ENCODE measurements around the gene LFNG.

DNA sequence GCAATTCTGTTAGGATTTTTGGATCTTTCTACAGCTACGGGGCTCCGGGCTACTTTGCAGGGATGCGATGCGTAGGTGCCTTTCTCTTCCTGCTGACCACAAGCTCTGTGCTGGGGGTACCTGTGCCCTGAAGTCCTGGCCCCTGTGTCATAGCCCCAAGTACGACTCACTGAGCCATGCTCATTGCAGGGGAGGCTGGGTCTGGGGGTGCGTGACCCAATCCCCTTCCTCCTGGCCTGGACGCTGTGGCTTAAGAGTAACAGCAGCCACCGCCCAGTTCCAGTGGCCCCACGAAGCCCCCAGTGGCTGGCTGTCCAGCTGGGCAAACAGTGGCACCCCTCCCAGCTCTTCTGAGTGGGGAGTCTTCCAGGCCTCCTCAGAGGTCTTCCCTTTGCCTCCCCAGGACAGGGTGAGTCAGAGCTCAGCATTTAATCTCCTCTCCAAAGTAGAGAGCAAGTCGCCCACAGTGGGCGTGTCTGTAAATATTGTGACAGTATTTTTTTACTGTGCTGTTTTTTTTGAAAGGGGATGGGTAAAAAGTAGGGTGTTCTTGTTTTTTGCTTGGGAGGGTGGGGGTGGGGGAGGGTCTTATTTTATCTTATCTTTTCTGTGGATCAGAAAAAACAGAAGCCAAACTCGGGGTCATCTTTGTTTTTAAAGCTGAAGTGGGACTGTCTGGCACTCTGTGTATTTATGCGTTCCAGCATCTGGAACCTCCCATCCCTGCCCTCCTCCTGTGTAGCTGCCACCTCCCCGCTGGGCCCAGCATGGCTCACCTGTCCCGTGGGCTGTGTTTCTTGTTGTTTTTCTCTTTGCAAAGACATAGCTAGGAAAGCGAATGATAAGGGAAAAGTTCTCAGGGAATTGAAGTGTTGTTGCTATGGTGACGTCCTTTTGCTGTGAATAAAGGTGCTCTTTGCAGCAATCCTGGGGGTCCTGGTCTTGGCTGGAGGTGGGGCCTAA, 8.2 kb downstream of the LFNG start:
- TF ChIP-seq, protein P1, sequence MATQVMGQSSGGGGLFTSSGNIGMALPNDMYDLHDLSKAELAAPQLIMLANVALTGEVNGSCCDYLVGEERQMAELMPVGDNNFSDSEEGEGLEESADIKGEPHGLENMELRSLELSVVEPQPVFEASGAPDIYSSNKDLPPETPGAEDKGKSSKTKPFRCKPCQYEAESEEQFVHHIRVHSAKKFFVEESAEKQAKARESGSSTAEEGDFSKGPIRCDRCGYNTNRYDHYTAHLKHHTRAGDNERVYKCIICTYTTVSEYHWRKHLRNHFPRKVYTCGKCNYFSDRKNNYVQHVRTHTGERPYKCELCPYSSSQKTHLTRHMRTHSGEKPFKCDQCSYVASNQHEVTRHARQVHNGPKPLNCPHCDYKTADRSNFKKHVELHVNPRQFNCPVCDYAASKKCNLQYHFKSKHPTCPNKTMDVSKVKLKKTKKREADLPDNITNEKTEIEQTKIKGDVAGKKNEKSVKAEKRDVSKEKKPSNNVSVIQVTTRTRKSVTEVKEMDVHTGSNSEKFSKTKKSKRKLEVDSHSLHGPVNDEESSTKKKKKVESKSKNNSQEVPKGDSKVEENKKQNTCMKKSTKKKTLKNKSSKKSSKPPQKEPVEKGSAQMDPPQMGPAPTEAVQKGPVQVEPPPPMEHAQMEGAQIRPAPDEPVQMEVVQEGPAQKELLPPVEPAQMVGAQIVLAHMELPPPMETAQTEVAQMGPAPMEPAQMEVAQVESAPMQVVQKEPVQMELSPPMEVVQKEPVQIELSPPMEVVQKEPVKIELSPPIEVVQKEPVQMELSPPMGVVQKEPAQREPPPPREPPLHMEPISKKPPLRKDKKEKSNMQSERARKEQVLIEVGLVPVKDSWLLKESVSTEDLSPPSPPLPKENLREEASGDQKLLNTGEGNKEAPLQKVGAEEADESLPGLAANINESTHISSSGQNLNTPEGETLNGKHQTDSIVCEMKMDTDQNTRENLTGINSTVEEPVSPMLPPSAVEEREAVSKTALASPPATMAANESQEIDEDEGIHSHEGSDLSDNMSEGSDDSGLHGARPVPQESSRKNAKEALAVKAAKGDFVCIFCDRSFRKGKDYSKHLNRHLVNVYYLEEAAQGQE (IDR thresholded peaks at IDR 0.05; ENCODE audit: insufficient read depth in 1 of 2, low read depth in 2 of 2, low read length in 2 of 2), result no peak
- no peak for TF ChIP-seq POLR2AphosphoS5 (IDR thresholded peaks at IDR 0.05; ENCODE audit: low read depth, low read length)
- no peak for TF ChIP-seq TAF1 (IDR thresholded peaks at IDR 0.05; ENCODE audit: borderline replicate concordance, insufficient read depth, low read length)
- no peak for TF ChIP-seq SIN3A (IDR thresholded peaks at IDR 0.05; ENCODE audit: borderline replicate concordance, insufficient read depth, low read length)
